HG03108 (cell line): ENCODE data around the gene ADAMTS12.
A peak's percentile ranks its signal among the peaks of the same experiment; 100 is the strongest.

Source experiments
- ATAC-seq: cut with Tn5 transposase; IDR thresholded peaks from one replicate; pipeline ENCODE4 v1.9.1; 2021; ENCODE audit warnings: moderate library complexity; ENCODE audit not compliant: unreplicated experiment

ADAMTS12 gene, protein sequence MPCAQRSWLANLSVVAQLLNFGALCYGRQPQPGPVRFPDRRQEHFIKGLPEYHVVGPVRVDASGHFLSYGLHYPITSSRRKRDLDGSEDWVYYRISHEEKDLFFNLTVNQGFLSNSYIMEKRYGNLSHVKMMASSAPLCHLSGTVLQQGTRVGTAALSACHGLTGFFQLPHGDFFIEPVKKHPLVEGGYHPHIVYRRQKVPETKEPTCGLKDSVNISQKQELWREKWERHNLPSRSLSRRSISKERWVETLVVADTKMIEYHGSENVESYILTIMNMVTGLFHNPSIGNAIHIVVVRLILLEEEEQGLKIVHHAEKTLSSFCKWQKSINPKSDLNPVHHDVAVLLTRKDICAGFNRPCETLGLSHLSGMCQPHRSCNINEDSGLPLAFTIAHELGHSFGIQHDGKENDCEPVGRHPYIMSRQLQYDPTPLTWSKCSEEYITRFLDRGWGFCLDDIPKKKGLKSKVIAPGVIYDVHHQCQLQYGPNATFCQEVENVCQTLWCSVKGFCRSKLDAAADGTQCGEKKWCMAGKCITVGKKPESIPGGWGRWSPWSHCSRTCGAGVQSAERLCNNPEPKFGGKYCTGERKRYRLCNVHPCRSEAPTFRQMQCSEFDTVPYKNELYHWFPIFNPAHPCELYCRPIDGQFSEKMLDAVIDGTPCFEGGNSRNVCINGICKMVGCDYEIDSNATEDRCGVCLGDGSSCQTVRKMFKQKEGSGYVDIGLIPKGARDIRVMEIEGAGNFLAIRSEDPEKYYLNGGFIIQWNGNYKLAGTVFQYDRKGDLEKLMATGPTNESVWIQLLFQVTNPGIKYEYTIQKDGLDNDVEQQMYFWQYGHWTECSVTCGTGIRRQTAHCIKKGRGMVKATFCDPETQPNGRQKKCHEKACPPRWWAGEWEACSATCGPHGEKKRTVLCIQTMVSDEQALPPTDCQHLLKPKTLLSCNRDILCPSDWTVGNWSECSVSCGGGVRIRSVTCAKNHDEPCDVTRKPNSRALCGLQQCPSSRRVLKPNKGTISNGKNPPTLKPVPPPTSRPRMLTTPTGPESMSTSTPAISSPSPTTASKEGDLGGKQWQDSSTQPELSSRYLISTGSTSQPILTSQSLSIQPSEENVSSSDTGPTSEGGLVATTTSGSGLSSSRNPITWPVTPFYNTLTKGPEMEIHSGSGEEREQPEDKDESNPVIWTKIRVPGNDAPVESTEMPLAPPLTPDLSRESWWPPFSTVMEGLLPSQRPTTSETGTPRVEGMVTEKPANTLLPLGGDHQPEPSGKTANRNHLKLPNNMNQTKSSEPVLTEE (N-terminal part only)

DNA sequence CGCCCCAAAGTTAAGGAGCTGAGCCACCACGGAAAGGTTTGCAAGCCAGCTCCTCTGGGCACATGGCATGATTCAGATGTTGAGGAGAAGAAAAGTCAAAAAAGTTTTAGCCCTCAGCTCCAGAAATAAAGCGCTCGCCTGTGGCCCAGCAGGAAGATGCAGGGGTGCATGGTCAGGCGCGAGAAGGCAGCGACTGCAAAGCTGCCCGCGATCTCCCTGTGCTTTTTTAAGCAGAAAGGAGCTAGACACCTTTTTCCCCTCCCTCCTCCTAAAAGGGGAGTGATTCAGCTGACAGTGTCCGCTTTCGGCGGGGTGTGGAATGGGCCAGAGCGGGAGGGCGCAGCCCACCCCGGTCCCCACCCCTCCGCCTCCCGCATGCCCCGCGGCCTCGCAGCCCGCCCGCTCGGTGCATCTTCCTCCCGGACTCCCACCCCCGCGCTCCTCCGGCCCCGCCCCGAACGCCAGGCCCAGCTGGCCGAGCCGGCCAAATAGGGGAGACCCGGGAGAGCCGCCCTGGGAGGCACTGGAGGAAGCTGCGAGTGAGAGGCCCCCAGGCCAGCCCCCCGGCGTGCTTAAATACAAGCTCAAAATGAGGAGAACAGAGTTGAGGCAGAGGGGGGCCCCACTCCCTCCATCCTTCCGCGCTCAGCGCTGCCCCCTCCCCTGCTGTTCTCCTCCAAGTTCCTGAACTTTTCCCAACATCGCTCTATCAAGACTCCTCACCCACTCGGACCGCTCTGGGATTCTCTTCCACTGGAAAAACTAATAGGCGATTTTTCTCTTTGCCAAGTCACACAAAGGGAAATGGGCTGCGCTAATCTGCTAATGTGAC is at the start of gene ADAMTS12:
Gene ADAMTS12, minus strand, starts transcription at position 203 of the 832 bp plus-strand sequence. Its CDS starts 134 bp downstream, at position 69.
- no peak for ATAC-seq

DNA sequence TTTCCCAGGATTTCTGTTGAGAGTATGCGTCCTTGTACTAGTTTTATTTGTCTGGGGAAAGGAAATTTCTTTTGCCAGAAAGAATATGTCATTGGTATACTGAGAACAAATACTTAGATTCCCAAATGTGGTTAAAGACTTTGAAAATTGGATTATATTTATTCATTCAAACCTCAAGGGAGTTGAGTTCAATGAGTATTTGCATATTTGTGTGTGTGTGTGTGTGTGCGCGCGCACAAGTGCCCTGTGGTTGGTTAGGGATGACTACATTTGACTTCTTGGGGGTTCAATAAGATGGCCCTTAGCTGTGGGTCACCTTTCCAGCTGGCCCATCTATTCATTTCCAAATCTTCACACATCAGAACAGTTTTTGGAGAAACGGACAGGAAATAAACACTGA is 49.3 kb upstream of the ADAMTS12 start:
- no peak for ATAC-seq

DNA sequence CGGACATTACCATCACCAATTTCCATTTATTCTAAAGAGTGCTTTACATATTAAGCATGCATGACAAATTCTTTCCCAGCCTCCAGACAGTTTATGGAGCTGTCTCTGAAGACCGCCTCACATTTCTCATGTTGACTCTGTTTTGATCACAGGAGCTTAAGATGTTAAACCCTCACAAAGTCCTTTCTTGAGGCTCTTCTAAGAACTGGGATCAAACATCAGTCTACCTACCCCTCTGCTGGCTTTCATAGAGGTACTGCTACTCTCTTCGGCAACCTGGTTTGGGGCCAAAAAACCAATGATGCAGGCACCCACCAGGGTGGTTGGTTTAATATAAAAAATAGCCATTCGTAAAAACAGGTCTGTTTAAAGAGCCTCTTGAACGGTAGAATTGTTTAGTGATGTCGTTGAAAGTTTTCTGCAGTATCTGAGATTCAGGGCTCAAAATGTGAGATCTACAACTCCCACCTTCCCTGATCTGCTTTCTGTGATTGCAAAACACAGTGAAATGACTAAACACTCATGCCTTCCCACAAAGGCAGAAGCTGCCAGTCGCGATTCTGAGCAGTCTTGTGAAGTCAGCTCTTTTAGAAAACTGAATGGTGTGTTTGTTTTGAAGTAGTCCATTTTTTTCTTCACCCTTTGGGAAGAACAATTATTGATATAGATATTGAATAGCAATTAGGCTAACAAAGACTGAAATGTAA is 47.9 kb upstream of the ADAMTS12 start:
- no peak for ATAC-seq

DNA sequence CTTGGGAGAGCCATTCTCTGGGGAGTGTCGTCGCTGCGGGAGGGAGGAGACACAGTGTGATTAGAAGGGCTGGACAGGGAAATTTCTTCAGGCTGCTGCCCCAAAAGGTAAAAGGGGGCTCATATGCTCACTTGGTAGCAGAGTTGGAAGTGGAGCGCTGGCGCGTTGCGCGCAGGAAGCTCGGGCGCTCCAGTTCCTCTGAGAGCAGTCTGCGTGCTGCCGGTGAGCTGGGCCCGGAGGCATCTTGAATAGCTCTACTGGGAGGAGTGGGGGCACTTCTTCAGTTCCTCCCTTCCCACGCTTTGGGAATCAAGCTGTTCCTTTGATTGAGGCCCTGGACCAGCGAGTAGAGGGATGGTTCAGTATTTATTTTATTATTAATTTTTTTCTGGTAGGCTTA is 47.1 kb upstream of the ADAMTS12 start:
- ATAC-seq, result no peak

DNA sequence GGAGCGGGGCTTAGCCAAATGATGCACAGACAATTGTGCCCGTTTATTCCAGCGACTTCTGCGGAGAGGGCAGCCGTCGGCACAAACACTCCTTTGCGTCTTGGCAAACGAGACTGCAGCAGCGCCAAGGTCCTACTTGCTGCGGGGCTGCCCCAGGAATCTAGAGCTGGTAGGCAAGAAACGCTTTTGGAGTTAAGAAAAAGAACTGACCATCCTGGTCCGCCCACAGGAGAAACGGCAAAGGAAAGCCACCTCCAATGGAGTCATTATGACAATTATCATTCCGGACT is 46.7 kb upstream of the ADAMTS12 start:
- no peak for ATAC-seq

DNA sequence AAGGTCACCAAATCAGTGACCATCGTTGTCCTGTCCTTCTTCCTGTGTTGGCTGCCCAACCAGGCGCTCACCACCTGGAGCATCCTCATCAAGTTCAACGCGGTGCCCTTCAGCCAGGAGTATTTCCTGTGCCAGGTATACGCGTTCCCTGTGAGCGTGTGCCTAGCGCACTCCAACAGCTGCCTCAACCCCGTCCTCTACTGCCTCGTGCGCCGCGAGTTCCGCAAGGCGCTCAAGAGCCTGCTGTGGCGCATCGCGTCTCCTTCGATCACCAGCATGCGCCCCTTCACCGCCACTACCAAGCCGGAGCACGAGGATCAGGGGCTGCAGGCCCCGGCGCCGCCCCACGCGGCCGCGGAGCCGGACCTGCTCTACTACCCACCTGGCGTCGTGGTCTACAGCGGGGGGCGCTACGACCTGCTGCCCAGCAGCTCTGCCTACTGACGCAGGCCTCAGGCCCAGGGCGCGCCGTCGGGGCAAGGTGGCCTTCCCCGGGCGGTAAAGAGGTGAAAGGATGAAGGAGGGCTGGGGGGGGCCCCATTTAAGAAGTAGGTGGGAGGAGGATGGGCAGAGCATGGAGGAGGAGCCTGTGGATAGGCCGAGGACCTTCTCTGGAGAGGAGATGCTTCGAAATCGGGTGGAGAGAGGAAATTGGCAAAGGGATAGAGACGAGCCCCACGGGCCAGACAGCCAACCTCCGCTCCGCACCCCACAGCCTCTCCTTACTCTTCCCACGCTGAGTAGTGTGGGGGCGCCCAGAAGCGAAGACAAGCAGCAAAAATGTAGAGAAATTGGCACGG is 46.1 kb upstream of the ADAMTS12 start:
- no peak for ATAC-seq

DNA sequence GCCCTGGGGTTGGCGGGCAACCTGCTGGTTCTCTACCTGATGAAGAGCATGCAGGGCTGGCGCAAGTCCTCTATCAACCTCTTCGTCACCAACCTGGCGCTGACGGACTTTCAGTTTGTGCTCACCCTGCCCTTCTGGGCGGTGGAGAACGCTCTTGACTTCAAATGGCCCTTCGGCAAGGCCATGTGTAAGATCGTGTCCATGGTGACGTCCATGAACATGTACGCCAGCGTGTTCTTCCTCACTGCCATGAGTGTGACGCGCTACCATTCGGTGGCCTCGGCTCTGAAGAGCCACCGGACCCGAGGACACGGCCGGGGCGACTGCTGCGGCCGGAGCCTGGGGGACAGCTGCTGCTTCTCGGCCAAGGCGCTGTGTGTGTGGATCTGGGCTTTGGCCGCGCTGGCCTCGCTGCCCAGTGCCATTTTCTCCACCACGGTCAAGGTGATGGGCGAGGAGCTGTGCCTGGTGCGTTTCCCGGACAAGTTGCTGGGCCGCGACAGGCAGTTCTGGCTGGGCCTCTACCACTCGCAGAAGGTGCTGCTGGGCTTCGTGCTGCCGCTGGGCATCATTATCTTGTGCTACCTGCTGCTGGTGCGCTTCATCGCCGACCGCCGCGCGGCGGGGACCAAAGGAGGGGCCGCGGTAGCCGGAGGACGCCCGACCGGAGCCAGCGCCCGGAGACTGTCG is 45.4 kb upstream of the ADAMTS12 start:
- no peak for ATAC-seq

DNA sequence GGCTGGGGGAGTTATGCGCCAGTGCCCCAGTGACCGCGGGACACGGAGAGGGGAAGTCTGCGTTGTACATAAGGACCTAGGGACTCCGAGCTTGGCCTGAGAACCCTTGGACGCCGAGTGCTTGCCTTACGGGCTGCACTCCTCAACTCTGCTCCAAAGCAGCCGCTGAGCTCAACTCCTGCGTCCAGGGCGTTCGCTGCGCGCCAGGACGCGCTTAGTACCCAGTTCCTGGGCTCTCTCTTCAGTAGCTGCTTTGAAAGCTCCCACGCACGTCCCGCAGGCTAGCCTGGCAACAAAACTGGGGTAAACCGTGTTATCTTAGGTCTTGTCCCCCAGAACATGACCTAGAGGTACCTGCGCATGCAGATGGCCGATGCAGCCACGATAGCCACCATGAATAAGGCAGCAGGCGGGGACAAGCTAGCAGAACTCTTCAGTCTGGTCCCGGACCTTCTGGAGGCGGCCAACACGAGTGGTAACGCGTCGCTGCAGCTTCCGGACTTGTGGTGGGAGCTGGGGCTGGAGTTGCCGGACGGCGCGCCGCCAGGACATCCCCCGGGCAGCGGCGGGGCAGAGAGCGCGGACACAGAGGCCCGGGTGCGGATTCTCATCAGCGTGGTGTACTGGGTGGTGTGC is 44.7 kb upstream of the ADAMTS12 start, which contains the start of gene RXFP3:
Gene RXFP3, plus strand, starts transcription at position 6 of the 636 bp plus-strand sequence. Its CDS starts 355 bp downstream, at position 361.
- ATAC-seq, result no peak

DNA sequence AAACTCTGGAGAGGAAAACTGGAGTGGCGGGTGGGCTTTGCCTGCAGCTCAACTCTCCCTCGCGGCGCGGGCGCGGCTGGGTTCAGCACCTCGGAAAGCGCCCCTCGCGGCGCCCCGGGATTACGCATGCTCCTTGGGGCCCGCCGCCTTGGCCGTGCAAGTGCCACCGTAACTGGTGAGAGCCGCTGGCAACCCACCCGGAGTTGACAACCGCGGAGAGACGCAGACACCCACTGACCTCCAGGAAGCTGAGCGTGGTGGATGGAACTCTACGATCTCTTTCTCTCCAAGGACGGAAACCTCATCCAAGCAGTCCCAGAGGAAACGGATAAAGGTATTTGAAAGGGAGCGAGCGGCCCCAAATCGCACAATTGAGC is 44.2 kb upstream of the ADAMTS12 start:
- peak; percentile 36 for ATAC-seq

DNA sequence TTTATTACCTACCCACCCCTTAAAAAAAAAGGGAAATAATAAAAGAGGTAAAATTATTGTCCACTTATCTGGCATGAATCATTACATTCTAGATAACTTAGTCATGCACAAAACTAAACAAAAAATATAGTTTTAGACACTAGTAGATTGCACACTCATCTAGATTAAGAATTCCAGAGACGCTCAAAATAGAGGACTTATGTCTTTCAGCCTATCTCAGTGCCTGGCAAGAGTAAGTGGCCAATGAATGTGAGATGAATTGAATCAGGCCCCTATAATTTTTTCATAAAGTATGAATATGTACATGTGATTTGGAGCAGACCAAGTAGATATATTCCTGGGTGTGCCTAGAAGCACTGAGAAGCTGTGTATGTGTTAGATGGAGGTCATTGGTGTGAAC is 42.4 kb upstream of the ADAMTS12 start:
- ATAC-seq, result peak; percentile 8

DNA sequence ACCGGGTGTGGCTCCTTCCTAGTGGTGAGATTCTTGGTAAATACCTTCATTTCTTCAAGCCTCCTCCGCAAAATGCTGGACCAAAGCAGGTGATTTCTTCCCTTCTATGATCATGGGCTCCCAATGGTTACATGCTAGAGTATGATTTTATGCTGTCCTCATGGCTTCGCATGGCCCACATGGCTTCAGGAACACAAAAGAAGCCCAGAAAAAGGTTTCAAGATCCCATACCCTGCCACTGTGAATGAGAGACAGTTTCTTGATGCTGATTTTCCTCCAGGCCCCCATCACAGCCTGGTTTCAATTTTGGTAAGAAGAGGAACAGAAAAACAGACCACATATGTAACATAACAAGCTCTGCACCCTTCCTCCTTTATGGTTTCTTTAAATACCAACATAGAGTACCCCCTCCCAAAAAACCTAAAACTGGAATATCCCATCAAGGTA is 42.0 kb upstream of the ADAMTS12 start:
- peak; percentile 77 for ATAC-seq

DNA sequence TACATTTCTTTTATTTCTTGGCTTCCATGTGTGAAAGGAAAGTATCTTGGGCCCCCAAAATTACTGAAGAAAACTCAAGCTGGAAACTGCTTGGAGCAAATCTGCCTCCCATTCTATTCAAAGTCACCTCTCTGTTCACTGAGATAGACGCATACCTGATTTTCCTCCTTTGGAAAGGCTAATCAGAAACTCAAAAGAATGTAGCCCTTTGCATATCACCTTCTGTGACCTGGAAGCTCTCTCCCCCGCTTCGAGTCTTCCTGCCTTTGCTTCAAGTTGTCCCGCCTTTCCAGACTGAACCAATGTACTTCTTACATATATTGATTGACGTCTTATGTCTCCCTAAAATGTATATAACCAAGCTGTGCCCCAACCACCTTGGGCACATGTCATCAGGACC is 39.3 kb upstream of the ADAMTS12 start:
- ATAC-seq, result no peak

DNA sequence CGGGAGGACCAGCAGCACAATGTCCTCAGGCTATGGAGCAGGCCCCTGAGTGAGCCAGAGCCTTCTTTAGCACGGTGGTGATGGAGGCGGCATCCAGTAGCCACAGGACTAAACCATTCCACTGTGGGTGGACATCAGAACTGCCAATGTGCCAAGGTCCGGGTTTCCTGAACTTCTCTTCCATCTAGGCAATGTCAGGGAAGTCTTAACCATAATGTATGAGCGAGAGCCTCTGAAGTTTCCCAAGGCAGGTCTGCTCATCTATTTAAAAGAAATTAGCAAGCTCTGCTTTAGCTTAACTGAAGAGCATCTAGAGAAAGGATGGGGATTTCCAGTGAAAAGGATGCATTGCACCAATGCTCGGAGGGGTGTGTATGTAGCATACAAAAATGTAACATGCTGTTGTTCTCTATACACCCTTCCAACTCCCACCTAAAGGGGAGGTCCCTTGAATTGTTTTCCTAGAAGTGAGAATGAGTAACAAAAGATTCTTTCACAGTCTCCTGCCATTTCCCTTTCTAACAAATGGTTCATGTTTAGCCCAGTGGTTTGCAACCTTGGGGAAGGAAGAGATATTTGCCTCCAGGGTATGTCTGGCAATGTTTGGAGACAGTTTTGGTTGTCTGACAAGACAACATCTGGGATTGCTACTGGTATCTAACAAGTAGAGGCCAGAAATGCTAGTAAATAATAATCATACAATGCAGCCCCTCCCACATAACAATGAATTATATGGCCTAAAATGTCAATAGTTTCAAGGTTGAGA is 38.3 kb upstream of the ADAMTS12 start:
- ATAC-seq, result no peak

DNA sequence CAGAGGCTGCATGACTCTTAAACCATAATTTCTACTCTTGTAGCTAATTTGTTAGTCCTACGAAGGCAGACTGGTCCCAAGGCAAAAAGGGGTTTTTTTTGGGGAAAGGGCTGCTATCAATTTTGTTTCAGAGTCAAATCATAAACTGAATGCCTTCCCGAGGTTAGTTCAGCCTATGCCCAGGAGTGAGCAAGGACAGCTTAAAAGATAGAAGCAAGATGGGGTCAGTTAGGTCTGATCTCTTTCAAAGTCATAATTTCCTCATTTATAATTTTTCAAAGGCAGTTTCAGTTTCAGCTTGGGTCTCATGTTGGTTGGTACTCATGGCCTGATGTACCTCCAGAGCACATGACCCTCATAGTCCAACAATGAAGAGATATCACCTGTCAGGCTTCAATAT is 36.5 kb upstream of the ADAMTS12 start:
- no peak for ATAC-seq

DNA sequence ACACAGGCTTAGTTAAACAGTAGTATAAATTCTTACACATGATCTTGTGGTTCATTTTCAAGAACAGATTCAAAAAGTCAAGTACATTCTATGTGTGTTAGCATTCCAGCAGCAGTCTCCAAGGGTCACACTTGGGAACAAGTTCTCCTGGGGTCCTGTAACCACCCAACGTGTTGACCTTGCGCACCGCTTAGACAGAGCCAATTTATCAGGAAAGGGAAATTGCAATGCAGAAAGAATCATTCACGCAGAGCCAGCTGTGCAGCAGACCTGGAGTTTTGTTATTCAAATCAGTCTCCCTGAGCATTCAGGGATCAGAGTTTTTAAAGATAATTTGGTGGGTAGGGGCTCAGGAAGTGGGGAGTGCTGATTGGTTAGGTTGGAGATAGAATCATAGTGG is 35.9 kb upstream of the ADAMTS12 start:
- ATAC-seq, result no peak

DNA sequence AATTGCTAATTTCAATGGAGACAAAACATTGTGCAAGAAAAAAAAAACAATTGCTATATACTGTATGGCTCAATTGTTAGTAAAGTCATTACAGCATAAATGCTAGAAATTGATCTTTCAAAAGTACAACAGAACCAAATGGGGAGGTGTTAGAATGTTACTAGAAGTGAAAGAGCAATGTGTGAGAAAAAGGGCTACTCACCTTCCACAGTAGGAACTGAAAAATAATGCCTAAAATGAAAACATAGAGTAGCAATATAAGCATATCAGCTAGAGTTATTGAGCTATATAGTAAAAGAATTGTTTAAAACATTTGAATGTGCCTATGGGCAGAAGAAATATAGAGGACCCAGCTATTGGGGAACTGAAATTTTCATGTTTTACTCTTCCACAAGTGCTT is 33.5 kb upstream of the ADAMTS12 start:
- no peak for ATAC-seq

DNA sequence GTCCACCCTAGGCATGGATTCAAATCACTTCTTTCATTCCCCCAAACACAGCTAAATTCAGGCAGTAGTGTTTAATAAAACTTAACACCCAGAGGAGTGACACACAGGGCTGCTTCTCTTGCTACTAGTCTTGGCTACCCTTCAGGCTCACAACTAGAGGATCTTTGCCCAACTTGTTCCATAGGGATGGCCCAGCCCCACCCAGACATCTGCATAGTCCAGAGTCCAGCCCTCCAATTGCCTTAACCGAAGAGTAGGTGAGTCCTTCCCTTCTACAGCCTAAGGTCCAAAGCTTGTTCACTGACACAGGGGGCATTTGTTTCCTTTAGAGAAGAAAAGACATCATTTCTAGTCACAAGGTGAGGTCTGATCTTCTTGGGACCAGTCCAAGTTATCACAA is 29.2 kb upstream of the ADAMTS12 start:
- no peak for ATAC-seq
